ENCODE results near the gene CFAP46. TPM values are rescaled to one million over a fixed set of nuclear protein-coding genes. Genes with fewer than 3 reads are reported as not detected.

CFAP46 gene
- total RNA-seq, 2 experiments from 2014 or later = not detected

GRCh38 chr10:132984801-132985545 is 42.6 kb upstream of the CFAP46 start:
- H3K27ac Mint-ChIP-seq = no peak overlapping the region
- no peaks in the 10 kb centered on the region for H3K27me3 Mint-ChIP-seq (ENCODE audit: low read depth)
- POLR2A ChIA-PET = no interaction called here
- no peak for ATAC-seq
- CTCF ChIA-PET = no interaction called here
- no peaks in the 10 kb centered on the region for H3K36me3 Mint-ChIP-seq (ENCODE audit: low read depth)
- DNase-seq = no peak
- no peaks in the 10 kb centered on the region for H3K4me1 Mint-ChIP-seq (ENCODE audit: low read depth)
- H3K9me3 Mint-ChIP-seq (ENCODE audit: insufficient read depth) = no peaks in the 10 kb centered on the region
- no peak overlapping the region for H3K4me3 Mint-ChIP-seq

GRCh38 chr10:132984008-132984295 is 41.6 kb upstream of the CFAP46 start:
- ChIA-PET CTCF (no interaction called here), POLR2A (no interaction called here)
- DNase-seq (no peak), ATAC-seq (no peak)
- Mint-ChIP-seq H3K4me1 (ENCODE audit: low read depth) (no peaks in the 10 kb centered on the region), H3K4me3 (no peak overlapping the region), H3K27me3 (ENCODE audit: low read depth) (no peaks in the 10 kb centered on the region), H3K27ac (no peak overlapping the region), H3K9me3 (ENCODE audit: insufficient read depth) (no peaks in the 10 kb centered on the region), H3K36me3 (ENCODE audit: low read depth) (no peaks in the 10 kb centered on the region)

GRCh38 chr10:132983252-132984007 is 41.1 kb upstream of the CFAP46 start:
- H3K27me3 Mint-ChIP-seq (ENCODE audit: low read depth) = no peaks in the 10 kb centered on the region
- ATAC-seq = no peak

GRCh38 chr10:132982301-132982989 is 40.1 kb upstream of the CFAP46 start:
- no peak overlapping the region for H3K4me3 Mint-ChIP-seq
- H3K4me1 Mint-ChIP-seq (ENCODE audit: low read depth) = no peaks in the 10 kb centered on the region
- no peak for DNase-seq
- no peak for ATAC-seq
- no peak overlapping the region for H3K27ac Mint-ChIP-seq
- H3K9me3 Mint-ChIP-seq (ENCODE audit: insufficient read depth) = no peaks in the 10 kb centered on the region
- H3K36me3 Mint-ChIP-seq (ENCODE audit: low read depth) = no peaks in the 10 kb centered on the region
- POLR2A ChIA-PET = no interaction called here
- H3K27me3 Mint-ChIP-seq (ENCODE audit: low read depth) = no peaks in the 10 kb centered on the region
- CTCF ChIA-PET = no interaction called here

More at GRCh38 chr10:132983252-132984007, 41.1 kb upstream of the CFAP46 start:
- Mint-ChIP-seq H3K27ac (no peak overlapping the region), H3K36me3 (ENCODE audit: low read depth) (no peaks in the 10 kb centered on the region), H3K4me3 (no peak overlapping the region), H3K9me3 (ENCODE audit: insufficient read depth) (no peaks in the 10 kb centered on the region), H3K4me1 (ENCODE audit: low read depth) (no peaks in the 10 kb centered on the region)
- POLR2A ChIA-PET = no interaction called here
- no peak for DNase-seq
- CTCF ChIA-PET = no interaction called here

GRCh38 chr10:132981746-132982145 is 39.4 kb upstream of the CFAP46 start:
- ATAC-seq (no peak), DNase-seq (no peak)
- POLR2A ChIA-PET = no interaction called here
- H3K27me3 Mint-ChIP-seq (ENCODE audit: low read depth) = no peaks in the 10 kb centered on the region
- no peaks in the 10 kb centered on the region for H3K9me3 Mint-ChIP-seq (ENCODE audit: insufficient read depth)
- no peaks in the 10 kb centered on the region for H3K4me1 Mint-ChIP-seq (ENCODE audit: low read depth)
- H3K27ac Mint-ChIP-seq = no peak overlapping the region
- H3K36me3 Mint-ChIP-seq (ENCODE audit: low read depth) = no peaks in the 10 kb centered on the region
- CTCF ChIA-PET = no interaction called here
- H3K4me3 Mint-ChIP-seq = no peak overlapping the region

GRCh38 chr10:132981173-132981555 is 38.8 kb upstream of the CFAP46 start:
- Mint-ChIP-seq H3K27me3 (ENCODE audit: low read depth) (no peaks in the 10 kb centered on the region), H3K4me3 (no peak overlapping the region), H3K36me3 (ENCODE audit: low read depth) (no peaks in the 10 kb centered on the region), H3K4me1 (ENCODE audit: low read depth) (no peaks in the 10 kb centered on the region), H3K9me3 (ENCODE audit: insufficient read depth) (no peaks in the 10 kb centered on the region), H3K27ac (no peak overlapping the region)
- POLR2A ChIA-PET = no interaction called here
- CTCF ChIA-PET = no interaction called here
- DNase-seq (no peak), ATAC-seq (no peak)

GRCh38 chr10:132980426-132981172 is 38.2 kb upstream of the CFAP46 start:
- H3K36me3 Mint-ChIP-seq (ENCODE audit: low read depth) = no peaks in the 10 kb centered on the region
- POLR2A ChIA-PET = no interaction called here

GRCh38 chr10:132979491-132980425 is 37.4 kb upstream of the CFAP46 start:
- ChIA-PET POLR2A (no interaction called here), CTCF (no interaction called here)
- H3K27me3 Mint-ChIP-seq (ENCODE audit: low read depth) = no peaks in the 10 kb centered on the region

More at GRCh38 chr10:132980426-132981172, 38.2 kb upstream of the CFAP46 start:
- H3K4me1 Mint-ChIP-seq (ENCODE audit: low read depth) = no peaks in the 10 kb centered on the region
- H3K27ac Mint-ChIP-seq = no peak overlapping the region
- H3K9me3 Mint-ChIP-seq (ENCODE audit: insufficient read depth) = no peaks in the 10 kb centered on the region
- H3K27me3 Mint-ChIP-seq (ENCODE audit: low read depth) = no peaks in the 10 kb centered on the region
- no peak overlapping the region for H3K4me3 Mint-ChIP-seq
- no peak for DNase-seq
- no peak for ATAC-seq
- CTCF ChIA-PET = no interaction called here

GRCh38 chr10:132978542-132978941 is 36.2 kb upstream of the CFAP46 start:
- Mint-ChIP-seq H3K9me3 (ENCODE audit: insufficient read depth) (no peaks in the 10 kb centered on the region), H3K27me3 (ENCODE audit: low read depth) (no peaks in the 10 kb centered on the region), H3K27ac (no peak overlapping the region), H3K36me3 (ENCODE audit: low read depth) (no peaks in the 10 kb centered on the region), H3K4me3 (no peak overlapping the region), H3K4me1 (ENCODE audit: low read depth) (no peaks in the 10 kb centered on the region)
- no peak for DNase-seq
- no peak for ATAC-seq
- ChIA-PET CTCF (no interaction called here), POLR2A (no interaction called here)

More at GRCh38 chr10:132979491-132980425, 37.4 kb upstream of the CFAP46 start:
- Mint-ChIP-seq H3K4me1 (ENCODE audit: low read depth) (no peaks in the 10 kb centered on the region), H3K27ac (no peak overlapping the region), H3K4me3 (no peak overlapping the region), H3K9me3 (ENCODE audit: insufficient read depth) (no peaks in the 10 kb centered on the region), H3K36me3 (ENCODE audit: low read depth) (no peaks in the 10 kb centered on the region)
- ATAC-seq (no peak), DNase-seq (no peak)

GRCh38 chr10:132977807-132978206 is 35.4 kb upstream of the CFAP46 start:
- ChIA-PET POLR2A (no interaction called here), CTCF (no interaction called here)
- no peak for DNase-seq
- no peaks in the 10 kb centered on the region for H3K9me3 Mint-ChIP-seq (ENCODE audit: insufficient read depth)
- no peak for ATAC-seq
- no peaks in the 10 kb centered on the region for H3K4me1 Mint-ChIP-seq (ENCODE audit: low read depth)
- H3K27ac Mint-ChIP-seq = no peak overlapping the region
- no peaks in the 10 kb centered on the region for H3K27me3 Mint-ChIP-seq (ENCODE audit: low read depth)
- H3K4me3 Mint-ChIP-seq = no peak overlapping the region
- no peaks in the 10 kb centered on the region for H3K36me3 Mint-ChIP-seq (ENCODE audit: low read depth)

GRCh38 chr10:132977076-132977475 is 34.7 kb upstream of the CFAP46 start:
- ChIA-PET CTCF (no interaction called here), POLR2A (no interaction called here)
- DNase-seq = no peak
- no peaks in the 10 kb centered on the region for H3K9me3 Mint-ChIP-seq (ENCODE audit: insufficient read depth)
- no peak for ATAC-seq
- no peaks in the 10 kb centered on the region for H3K36me3 Mint-ChIP-seq (ENCODE audit: low read depth)
- H3K4me3 Mint-ChIP-seq = no peak overlapping the region
- H3K27me3 Mint-ChIP-seq (ENCODE audit: low read depth) = no peaks in the 10 kb centered on the region
- no peaks in the 10 kb centered on the region for H3K4me1 Mint-ChIP-seq (ENCODE audit: low read depth)
- no peak overlapping the region for H3K27ac Mint-ChIP-seq
